ENCODE results near the gene CCNL2. TPM values are rescaled to one million over a fixed set of nuclear protein-coding genes. Genes with fewer than 3 reads are reported as not detected.

Gene CCNL2
- total and polyA plus RNA-seq, 5 donors: 61.2 to 83.1 (median 71.3) TPM

GRCh38 chr1:1437033-1437903 lies 38.1 kb upstream of the CCNL2 start:
- Histone ChIP-seq H3K27me3 (ENCODE audit: control insufficient read depth, insufficient read depth) (no peaks in the 10 kb centered on the region), H3K27ac (ENCODE audit: low read length) (no peak overlapping the region), H3K4me3 (ENCODE audit: low read length) (no peak overlapping the region), H3K9me3 (ENCODE audit: control insufficient read depth, low read length) (no peaks in the 10 kb centered on the region), H3K4me1 (ENCODE audit: control insufficient read depth, insufficient read depth, low read length) (peaks cover 3% of the 10 kb centered on the region)
- intact Hi-C loops (cut with DNase I): no loop called here
- DNase-seq (peak in 2 of 3 donors; percentile 50 to 62), ATAC-seq (no peak)
- 74% methylated on average over 31 of the region's 31 CpGs for WGBS

GRCh38 chr1:1436630-1437032 lies 37.5 kb upstream of the CCNL2 start:
- Histone ChIP-seq H3K4me3 (ENCODE audit: low read length) (no peak overlapping the region), H3K4me1 (ENCODE audit: control insufficient read depth, insufficient read depth, low read length) (peaks cover 4% of the 10 kb centered on the region), H3K27ac (ENCODE audit: low read length) (no peak overlapping the region), H3K27me3 (ENCODE audit: control insufficient read depth, insufficient read depth) (no peaks in the 10 kb centered on the region), H3K9me3 (ENCODE audit: control insufficient read depth, low read length) (no peaks in the 10 kb centered on the region)
- intact Hi-C loops (cut with DNase I): no loop called here
- DNase-seq (no peak), ATAC-seq (no peak)
- 76% methylated on average over 7 of the region's 7 CpGs for WGBS

GRCh38 chr1:1435911-1436629 lies 36.9 kb upstream of the CCNL2 start:
- WGBS: 19% methylated on average over 40 of the region's 40 CpGs
- DNase-seq (peak in 2 of 3 donors; percentile 57 to 59), ATAC-seq (no peak)
- Histone ChIP-seq H3K9me3 (ENCODE audit: control insufficient read depth, low read length) (no peaks in the 10 kb centered on the region), H3K4me1 (ENCODE audit: control insufficient read depth, insufficient read depth, low read length) (peaks cover 4% of the 10 kb centered on the region), H3K27ac (ENCODE audit: low read length) (no peak overlapping the region), H3K4me3 (ENCODE audit: low read length) (peak overlapping the region; percentile 51), H3K27me3 (ENCODE audit: control insufficient read depth, insufficient read depth) (no peaks in the 10 kb centered on the region)
- intact Hi-C loops (cut with DNase I): no loop called here

GRCh38 chr1:1435106-1435903 lies 36.2 kb upstream of the CCNL2 start, which contains the start of gene VWA1:
Gene VWA1 (plus strand): TSS chr1:1435690. CDS start chr1:1435749, 59 bp downstream.
- intact Hi-C loops (cut with DNase I): no loop called here
- DNase-seq (peak; percentile 82 to 92 (median 91)), ATAC-seq (peak; percentile 47 to 67)
- peak within 1 kb of the TSS; percentile 67 for H3K27ac ChIP-seq (ENCODE audit: low read length)
- H3K9me3 ChIP-seq (ENCODE audit: control insufficient read depth, low read length): no peaks in the 10 kb centered on the region
- H3K4me1 ChIP-seq (ENCODE audit: control insufficient read depth, insufficient read depth, low read length): peaks cover 6% of the 10 kb centered on the region
- 8% methylated on average over 89 of the region's 89 CpGs for WGBS
- peak within 1 kb of the TSS; percentile 51 for H3K4me3 ChIP-seq (ENCODE audit: low read length)
- H3K27me3 ChIP-seq (ENCODE audit: control insufficient read depth, insufficient read depth): no peaks in the 10 kb centered on the region

- Histone ChIP-seq H3K9me3 (ENCODE audit: control insufficient read depth, low read length) (no peaks in the 10 kb centered on the region), H3K4me3 (ENCODE audit: low read length) (no peak overlapping the region), H3K27me3 (ENCODE audit: control insufficient read depth, insufficient read depth) (no peaks in the 10 kb centered on the region), H3K4me1 (ENCODE audit: control insufficient read depth, insufficient read depth, low read length) (peaks cover 6% of the 10 kb centered on the region), H3K27ac (ENCODE audit: low read length) (peak overlapping the region; percentile 67)
- ATAC-seq (no peak), DNase-seq (no peak)
- 65% methylated on average over 4 of the region's 4 CpGs for WGBS
- intact Hi-C loops (cut with DNase I): no loop called here
Measured at GRCh38 chr1:1434824-1435105, 35.6 kb upstream of the CCNL2 start.

GRCh38 chr1:1434131-1434823 lies 35.1 kb upstream of the CCNL2 start:
- WGBS: 12% methylated on average over 32 of the region's 32 CpGs
- Histone ChIP-seq H3K4me3 (ENCODE audit: low read length) (no peak overlapping the region), H3K4me1 (ENCODE audit: control insufficient read depth, insufficient read depth, low read length) (peaks cover 6% of the 10 kb centered on the region), H3K27ac (ENCODE audit: low read length) (peak overlapping the region; percentile 87), H3K27me3 (ENCODE audit: control insufficient read depth, insufficient read depth) (no peaks in the 10 kb centered on the region), H3K9me3 (ENCODE audit: control insufficient read depth, low read length) (no peaks in the 10 kb centered on the region)
- DNase-seq: peak; percentile 76 to 91 (median 90)
- peak; percentile 13 for ATAC-seq
- intact Hi-C loops (cut with DNase I): no loop called here

GRCh38 chr1:1433804-1434130 lies 34.6 kb upstream of the CCNL2 start:
- peak; percentile 76 to 80 (median 80) for DNase-seq
- ATAC-seq: peak in 1 of 2 donors; percentile 60
- 26% methylated on average over 12 of the region's 12 CpGs for WGBS
- H3K9me3 ChIP-seq (ENCODE audit: control insufficient read depth, low read length): no peaks in the 10 kb centered on the region
- peaks cover 6% of the 10 kb centered on the region for H3K4me1 ChIP-seq (ENCODE audit: control insufficient read depth, insufficient read depth, low read length)
- intact Hi-C loops (cut with DNase I): no loop called here
- H3K27ac ChIP-seq (ENCODE audit: low read length): peak overlapping the region; percentile 87
- no peak overlapping the region for H3K4me3 ChIP-seq (ENCODE audit: low read length)
- H3K27me3 ChIP-seq (ENCODE audit: control insufficient read depth, insufficient read depth): no peaks in the 10 kb centered on the region

- Histone ChIP-seq H3K27me3 (ENCODE audit: control insufficient read depth, insufficient read depth) (no peaks in the 10 kb centered on the region), H3K27ac (ENCODE audit: low read length) (peak overlapping the region; percentile 87), H3K4me1 (ENCODE audit: control insufficient read depth, insufficient read depth, low read length) (peaks cover 6% of the 10 kb centered on the region), H3K4me3 (ENCODE audit: low read length) (no peak overlapping the region), H3K9me3 (ENCODE audit: control insufficient read depth, low read length) (no peaks in the 10 kb centered on the region)
- DNase-seq (peak; percentile 85 to 89 (median 89)), ATAC-seq (peak; percentile 31 to 66)
- intact Hi-C loops (cut with DNase I): no loop called here
- WGBS: 41% methylated on average over 34 of the region's 34 CpGs
Measured at GRCh38 chr1:1432951-1433803, 34.0 kb upstream of the CCNL2 start.

- 53% methylated on average over 28 of the region's 28 CpGs for WGBS
- DNase-seq (peak; percentile 48 to 76 (median 75)), ATAC-seq (no peak)
- H3K9me3 ChIP-seq (ENCODE audit: control insufficient read depth, low read length): no peaks in the 10 kb centered on the region
- peaks cover 6% of the 10 kb centered on the region for H3K4me1 ChIP-seq (ENCODE audit: control insufficient read depth, insufficient read depth, low read length)
- no peaks in the 10 kb centered on the region for H3K27me3 ChIP-seq (ENCODE audit: control insufficient read depth, insufficient read depth)
- intact Hi-C loops (cut with DNase I): no loop called here
- H3K4me3 ChIP-seq (ENCODE audit: low read length): no peak overlapping the region
- H3K27ac ChIP-seq (ENCODE audit: low read length): peak overlapping the region; percentile 48
Measured at GRCh38 chr1:1432274-1432950, 33.3 kb upstream of the CCNL2 start.
